ENCODE data around the gene COX8A. TPM values are rescaled to one million over a fixed set of nuclear protein-coding genes. Genes with fewer than 3 reads are reported as not detected.

Gene COX8A
- total and polyA plus RNA-seq, 2 of the 13 experiments (the other 11 are each of a cell fraction or from before 2014, with no cell fraction given) = 202 to 406 TPM

GRCh38 chr11:63938479-63939396 lies 35.7 kb upstream of the COX8A start, which contains the start of gene NAA40 (continued):
- TF ChIP-seq ZBTB40 (IDR thresholded peaks at IDR 0.05) = no peak
- TF ChIP-seq ZBTB40 (CRISPR knock-in tag; IDR thresholded peaks at IDR 0.05) = 0 out of 2 replicates have a peak, but pooled peaks have one; percentile 19
- no peak for TF ChIP-seq KDM3A (CRISPR knock-in tag; IDR thresholded peaks at IDR 0.05; ENCODE audit: low read depth)
- no peak; the same call in 1 of the 2 replicates for TF ChIP-seq NRL (CRISPR knock-in tag; IDR thresholded peaks at IDR 0.05; ENCODE audit: borderline replicate concordance)
- no peak for TF ChIP-seq ZZZ3 (CRISPR knock-in tag; IDR thresholded peaks at IDR 0.05; ENCODE audit: borderline replicate concordance)
- no peak for TF ChIP-seq NR3C1 (CRISPR knock-in tag; IDR thresholded peaks at IDR 0.05)
- peak; percentile 27 for TF ChIP-seq ASH2L (IDR thresholded peaks at IDR 0.05; ENCODE audit: insufficient read length, low read depth, low read length)
- no peak; the same call in 1 of the 2 replicates for TF ChIP-seq POGZ (CRISPR knock-in tag; IDR thresholded peaks at IDR 0.05)
- no peak for TF ChIP-seq ZNF644 (CRISPR knock-in tag; IDR thresholded peaks at IDR 0.05; ENCODE audit: low read depth)
- TF ChIP-seq MAFG (CRISPR knock-in tag; IDR thresholded peaks at IDR 0.05) = no peak
- TF ChIP-seq HES4 (CRISPR knock-in tag; IDR thresholded peaks at IDR 0.05; ENCODE audit: borderline replicate concordance) = no peak
- TF ChIP-seq ZNF10 (CRISPR knock-in tag; IDR thresholded peaks at IDR 0.05; ENCODE audit: borderline replicate concordance, low read depth) = no peak
- TF ChIP-seq ZNF124 (CRISPR knock-in tag; IDR thresholded peaks at IDR 0.05) = peak; percentile 49; the same call in 1 of the 2 replicates
- no peak for TF ChIP-seq ZNF883 (CRISPR knock-in tag; IDR thresholded peaks at IDR 0.05; ENCODE audit: not compliant biosample characterization)
- no peak for TF ChIP-seq ZNF776 (CRISPR knock-in tag; IDR thresholded peaks at IDR 0.05)
- 0 out of 2 replicates have a peak, but pooled peaks have one; percentile 44 for TF ChIP-seq HBP1 (CRISPR knock-in tag; IDR thresholded peaks at IDR 0.05; ENCODE audit: low read depth)
- 0 out of 2 replicates have a peak, but pooled peaks have one; percentile 28 for TF ChIP-seq ZMYM4 (CRISPR knock-in tag; IDR thresholded peaks at IDR 0.05)
- peak; percentile 74 for TF ChIP-seq PHF21A (CRISPR knock-in tag; IDR thresholded peaks at IDR 0.05)

Measured in HepG2 (cell line).